AG04450 (cell line): ENCODE results near the gene BIVM. TPM values are rescaled to one million over a fixed set of nuclear protein-coding genes. Genes with fewer than 3 reads are reported as not detected.

Experiments
- CTCF ChIA-PET: fragments of 300-600, 350-600 bp; formaldehyde crosslinking; extraction: SDS; loops from one replicate; lab custom pipeline; 2022; ENCODE audit warnings: antibody characterized with exemption, inconsistent platforms; lab: Charles Lee
- POLR2A ChIA-PET: fragments of 350-600 bp; formaldehyde crosslinking; extraction: SDS; loops from one replicate; lab custom pipeline; 2021; ENCODE audit warnings: antibody characterized with exemption, inconsistent platforms; lab: Yijun Ruan, JAX
- DNase-seq: peaks from one replicate; pipeline ENCODE4 v3.0.0-alpha.2; 2011; ENCODE audit warnings: low read depth, low spot score
- H3K27ac ChIP-seq: one replicate; pipeline ENCODE4 v1.5.1; 2012; ENCODE audit warnings: low read depth, low read length, control low read depth
- H3K27me3 ChIP-seq: one replicate; pipeline ENCODE4 v1.6.0; 2012; ENCODE audit warnings: low read length; ENCODE audit not compliant: control insufficient read depth, insufficient read depth
- H3K4me3 ChIP-seq: 2 replicates; pipeline ENCODE4 v1.5.1; 2011; ENCODE audit warnings: mild to moderate bottlenecking, low read depth, low read length, control low read depth
- H3K9me3 ChIP-seq: 2 replicates; pipeline ENCODE4 v1.5.1; 2012; ENCODE audit warnings: low read length; ENCODE audit not compliant: control insufficient read depth, insufficient read depth
- CTCF ChIP-seq: IDR thresholded peaks from 2 replicates; pipeline ENCODE4 v1.5.1; 2011; ENCODE audit warnings: low read depth, low read length, control low read depth, inconsistent platforms
- polyA plus RNA-seq: library from polyadenylated mRNA; depleted of rRNA; stranded (reverse); fragments of >200 nt; gene quantifications from 2 replicates; pipeline ENCODE4 v1.2.3, GENCODE V29; 2011; rRNA removed

BIVM gene
- polyA plus RNA-seq, 1 experiment, result 26.7 TPM

- no peak overlapping the region for H3K27ac ChIP-seq
- no peak overlapping the region for H3K4me3 ChIP-seq
- H3K27me3 ChIP-seq, result no peaks in the 10 kb centered on the region
- POLR2A ChIA-PET, result no interaction called here
- no peak for DNase-seq
- no peaks in the 10 kb centered on the region for H3K9me3 ChIP-seq
- TF ChIP-seq CTCF, result no peak
- CTCF ChIA-PET, result interaction anchor here (3.5 kb wide), 1 partner anchor 10 kb away, joined by 37 read pairs; no protein-coding TSS in a partner anchor
Measured at GRCh38 chr13:102879793-102880499, 81.0 kb downstream of the BIVM start.

- POLR2A ChIA-PET, result no interaction called here
Measured at GRCh38 chr13:102881819-102882686, 83.1 kb downstream of the BIVM start.

More at GRCh38 chr13:102881819-102882686, 83.1 kb downstream of the BIVM start:
- Histone ChIP-seq H3K9me3 (no peaks in the 10 kb centered on the region), H3K27me3 (no peaks in the 10 kb centered on the region), H3K27ac (no peak overlapping the region), H3K4me3 (no peak overlapping the region)
- no peak for DNase-seq
- CTCF ChIA-PET, result interaction anchor here (1.0 to 3.5 kb wide), 3 partner anchors 9 to 34 kb away, joined by 3 to 37 read pairs (median 4); no protein-coding TSS in a partner anchor
- no peak for TF ChIP-seq CTCF

Other genes starting within 250 kb of the BIVM start
- 40.9 and 49.8 TPM in 2 replicates for gene TPP2, start 202.1 kb upstream of the BIVM start, polyA plus RNA-seq
- gene METTL21C, start 104.1 kb upstream of the BIVM start, polyA plus RNA-seq, result not detected in 2 replicates
- gene TEX30, start 25.3 kb upstream of the BIVM start, polyA plus RNA-seq, result 9.0 and 13.0 TPM in 2 replicates
- gene POGLUT2, start 143 bp upstream of the BIVM start, polyA plus RNA-seq, result 17.8 and 24.8 TPM in 2 replicates
- 39.2 and 47.6 TPM in 2 replicates for gene ERCC5, start 46.9 kb downstream of the BIVM start, polyA plus RNA-seq